Immature natural killer cell (primary cell): ENCODE results near the gene KCP. TPM values are rescaled to one million over a fixed set of nuclear protein-coding genes. Genes with fewer than 3 reads are reported as not detected.

Experiments
- DNase-seq, 3 donors: peaks; one replicate each; pipeline ENCODE4 v3.0.0; 2022; ENCODE audit warnings: mixed read lengths in 1 of 3
- H3K27ac Mint-ChIP-seq, 6 donors: one replicate each; pipeline ENCODE4 v1.8.0; 2020; ENCODE audit warnings: mixed read lengths in 6 of 6, mild to moderate bottlenecking in 5 of 6, inconsistent platforms in 4 of 6, moderate library complexity in 3 of 6
- H3K27me3 Mint-ChIP-seq, 3 donors: one replicate each; pipeline ENCODE4 v1.8.0; 2020 to 2021; ENCODE audit warnings: low read depth in 3 of 3, mild to moderate bottlenecking in 3 of 3, mixed read lengths in 3 of 3, moderate library complexity in 3 of 3, inconsistent platforms in 1 of 3
- H3K36me3 Mint-ChIP-seq, 3 donors: one replicate each; pipeline ENCODE4 v1.8.0; 2020; ENCODE audit warnings: mixed read lengths in 3 of 3, inconsistent platforms in 2 of 3, mild to moderate bottlenecking in 2 of 3
- H3K4me1 Mint-ChIP-seq, 2 donors: one replicate each; pipeline ENCODE4 v1.8.0; 2020; ENCODE audit warnings: inconsistent platforms in 2 of 2, mild to moderate bottlenecking in 2 of 2, mixed read lengths in 2 of 2, moderate library complexity in 1 of 2
- H3K4me3 Mint-ChIP-seq, 5 donors: one replicate each; pipeline ENCODE4 v1.8.0; 2020; ENCODE audit warnings: mild to moderate bottlenecking in 5 of 5, mixed read lengths in 5 of 5, inconsistent platforms in 3 of 5, moderate library complexity in 3 of 5
- H3K9me3 Mint-ChIP-seq, 6 donors: one replicate each; pipeline ENCODE4 v1.8.0; 2020; ENCODE audit warnings: mild to moderate bottlenecking in 6 of 6, mixed read lengths in 6 of 6, inconsistent platforms in 4 of 6, moderate library complexity in 3 of 6
- polyA plus RNA-seq, 3 donors: library from polyadenylated mRNA; unstranded; fragments of 300-500 nt; fragmentation: Illumina TruSeq; gene quantifications; one replicate each; pipeline ENCODE4 v1.2.3, GENCODE V29; 2021

Gene KCP
- polyA plus RNA-seq, 3 donors from 2014 or later: 0.16 TPM; not detected in 2

- peaks cover 4 to 10% (median 8%) of the 10 kb centered on the region in 3 donors for H3K27me3 Mint-ChIP-seq
- H3K36me3 Mint-ChIP-seq: no peaks in the 10 kb centered on the region
- no peak for DNase-seq
- no peak overlapping the region for H3K4me3 Mint-ChIP-seq
- no peak overlapping the region for H3K27ac Mint-ChIP-seq
- peaks cover 13 to 17% of the 10 kb centered on the region in 2 donors for H3K4me1 Mint-ChIP-seq
- no peaks in the 10 kb centered on the region for H3K9me3 Mint-ChIP-seq
Measured at GRCh38 chr7:128858380-128859231, 51.9 kb downstream of the KCP start.

DNA sequence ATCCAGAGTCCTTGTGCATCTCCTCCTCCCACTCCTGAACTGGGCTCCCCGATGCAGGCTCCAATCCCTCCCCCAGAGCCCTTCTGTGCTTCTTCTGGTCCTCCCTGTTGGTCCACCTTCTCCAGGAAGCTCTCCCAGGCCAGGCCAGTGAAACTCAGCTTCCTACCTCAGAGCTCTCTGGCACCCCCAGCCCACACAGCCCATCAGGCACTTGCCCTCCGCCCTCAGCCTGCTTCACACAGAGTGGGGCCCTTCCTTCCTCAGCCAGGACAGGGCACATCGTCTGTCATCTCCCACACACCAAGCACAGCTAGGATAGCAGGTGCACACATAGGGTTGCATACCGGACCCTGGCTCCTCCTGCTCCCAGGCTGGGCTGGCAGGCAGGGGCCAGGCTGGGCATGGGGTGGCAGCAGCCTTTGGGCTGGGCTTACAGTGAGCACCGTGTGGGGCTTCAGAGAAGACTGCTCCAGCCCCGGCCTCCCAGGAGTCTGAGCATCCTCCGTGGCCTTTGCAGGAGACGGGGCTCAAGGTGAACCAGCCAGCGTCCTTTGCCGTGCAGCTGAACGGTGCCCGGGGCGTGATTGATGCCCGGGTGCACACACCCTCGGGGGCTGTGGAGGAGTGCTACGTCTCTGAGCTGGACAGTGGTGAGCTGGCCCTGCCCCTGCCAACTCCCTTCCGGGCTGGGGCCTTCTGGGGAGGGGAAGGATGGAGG, 54.3 kb downstream of the KCP start:
- no peaks in the 10 kb centered on the region for H3K36me3 Mint-ChIP-seq
- no peak for DNase-seq
- no peak overlapping the region for H3K4me3 Mint-ChIP-seq
- H3K9me3 Mint-ChIP-seq: no peaks in the 10 kb centered on the region
- H3K27me3 Mint-ChIP-seq: peaks cover 0 to 2% (median 0%) of the 10 kb centered on the region in 3 donors
- no peak overlapping the region for H3K27ac Mint-ChIP-seq
- H3K4me1 Mint-ChIP-seq: no peaks in the 10 kb centered on the region

DNA sequence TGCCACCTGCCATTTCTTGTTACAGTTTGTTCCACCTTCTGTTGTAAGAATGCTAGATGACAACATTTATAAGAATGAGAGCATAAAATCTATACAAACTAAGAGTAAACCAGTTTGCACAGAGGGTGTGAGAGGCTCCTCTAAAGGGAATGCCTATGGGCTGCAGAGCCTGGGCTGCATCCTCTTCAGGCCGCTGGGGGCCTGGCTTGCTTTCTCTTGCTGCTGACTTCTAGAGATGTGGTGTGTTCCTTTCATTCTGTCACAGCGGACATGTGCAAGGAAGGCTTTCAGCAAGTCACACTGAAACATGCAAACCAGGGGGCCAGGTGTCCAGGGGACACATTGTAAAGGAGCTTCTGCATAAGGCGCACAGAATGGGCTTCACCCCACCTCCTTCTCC, 55.0 kb downstream of the KCP start:
- DNase-seq: no peak
- Mint-ChIP-seq H3K27me3 (peaks cover 0 to 2% (median 0%) of the 10 kb centered on the region in 3 donors), H3K36me3 (no peaks in the 10 kb centered on the region), H3K4me3 (no peak overlapping the region), H3K4me1 (no peaks in the 10 kb centered on the region), H3K27ac (no peak overlapping the region), H3K9me3 (no peaks in the 10 kb centered on the region)

- no peak overlapping the region for H3K27ac Mint-ChIP-seq
- no peak overlapping the region for H3K4me3 Mint-ChIP-seq
- no peaks in the 10 kb centered on the region for H3K9me3 Mint-ChIP-seq
- peaks cover 2% of the 10 kb centered on the region in 3 donors for H3K27me3 Mint-ChIP-seq
- no peak for DNase-seq
- no peaks in the 10 kb centered on the region for H3K36me3 Mint-ChIP-seq
- H3K4me1 Mint-ChIP-seq: no peaks in the 10 kb centered on the region
Measured at GRCh38 chr7:128854396-128854795, 56.1 kb downstream of the KCP start.

DNA sequence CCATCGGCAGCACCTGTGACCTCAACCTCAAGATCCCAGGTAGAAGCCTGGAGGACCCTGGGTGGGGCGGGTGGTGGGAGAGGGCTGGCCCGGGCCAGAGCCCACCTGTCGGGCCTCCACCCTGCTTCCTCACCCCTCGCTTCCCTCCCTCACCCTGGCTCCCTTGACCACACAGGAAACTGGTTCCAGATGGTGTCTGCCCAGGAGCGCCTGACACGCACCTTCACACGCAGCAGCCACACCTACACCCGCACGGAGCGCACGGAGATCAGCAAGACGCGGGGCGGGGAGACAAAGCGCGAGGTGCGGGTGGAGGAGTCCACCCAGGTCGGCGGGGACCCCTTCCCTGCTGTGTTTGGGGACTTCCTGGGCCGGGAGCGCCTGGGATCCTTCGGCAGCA, 56.7 kb downstream of the KCP start:
- no peak overlapping the region for H3K27ac Mint-ChIP-seq
- peaks cover 2% of the 10 kb centered on the region in 3 donors for H3K27me3 Mint-ChIP-seq
- H3K9me3 Mint-ChIP-seq: no peaks in the 10 kb centered on the region
- no peaks in the 10 kb centered on the region for H3K4me1 Mint-ChIP-seq
- H3K4me3 Mint-ChIP-seq: no peak overlapping the region
- no peaks in the 10 kb centered on the region for H3K36me3 Mint-ChIP-seq
- DNase-seq: no peak

GRCh38 chr7:128852537-128853254, 57.8 kb downstream of the KCP start:
- no peaks in the 10 kb centered on the region for H3K9me3 Mint-ChIP-seq
- H3K27me3 Mint-ChIP-seq: peaks cover 2% of the 10 kb centered on the region in 3 donors
- H3K27ac Mint-ChIP-seq: no peak overlapping the region
- H3K4me1 Mint-ChIP-seq: no peaks in the 10 kb centered on the region
- no peak for DNase-seq
- H3K36me3 Mint-ChIP-seq: no peaks in the 10 kb centered on the region
- no peak overlapping the region for H3K4me3 Mint-ChIP-seq

GRCh38 chr7:128849804-128850490, 60.6 kb downstream of the KCP start:
- H3K36me3 Mint-ChIP-seq: no peaks in the 10 kb centered on the region
- H3K27ac Mint-ChIP-seq: no peak overlapping the region
- peaks cover 0 to 2% (median 2%) of the 10 kb centered on the region in 3 donors for H3K27me3 Mint-ChIP-seq
- no peak overlapping the region for H3K4me3 Mint-ChIP-seq
- H3K9me3 Mint-ChIP-seq: no peaks in the 10 kb centered on the region
- no peaks in the 10 kb centered on the region for H3K4me1 Mint-ChIP-seq
- DNase-seq: no peak

DNA sequence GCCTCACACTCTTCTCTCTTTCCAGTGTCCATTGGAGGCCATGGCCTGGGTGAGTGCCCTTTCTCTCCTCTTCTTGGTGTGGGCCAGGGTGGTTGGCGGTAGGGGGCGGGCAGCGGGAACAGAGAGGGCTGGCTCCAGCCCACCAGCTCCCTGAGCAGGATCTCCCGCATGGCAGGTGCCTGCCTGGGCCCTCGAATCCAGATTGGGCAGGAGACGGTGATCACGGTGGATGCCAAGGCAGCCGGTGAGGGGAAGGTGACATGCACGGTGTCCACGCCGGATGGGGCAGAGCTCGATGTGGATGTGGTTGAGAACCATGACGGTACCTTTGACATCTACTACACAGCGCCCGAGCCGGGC, 61.4 kb downstream of the KCP start:
- Mint-ChIP-seq H3K9me3 (no peaks in the 10 kb centered on the region), H3K4me1 (no peaks in the 10 kb centered on the region), H3K36me3 (no peaks in the 10 kb centered on the region)

DNA sequence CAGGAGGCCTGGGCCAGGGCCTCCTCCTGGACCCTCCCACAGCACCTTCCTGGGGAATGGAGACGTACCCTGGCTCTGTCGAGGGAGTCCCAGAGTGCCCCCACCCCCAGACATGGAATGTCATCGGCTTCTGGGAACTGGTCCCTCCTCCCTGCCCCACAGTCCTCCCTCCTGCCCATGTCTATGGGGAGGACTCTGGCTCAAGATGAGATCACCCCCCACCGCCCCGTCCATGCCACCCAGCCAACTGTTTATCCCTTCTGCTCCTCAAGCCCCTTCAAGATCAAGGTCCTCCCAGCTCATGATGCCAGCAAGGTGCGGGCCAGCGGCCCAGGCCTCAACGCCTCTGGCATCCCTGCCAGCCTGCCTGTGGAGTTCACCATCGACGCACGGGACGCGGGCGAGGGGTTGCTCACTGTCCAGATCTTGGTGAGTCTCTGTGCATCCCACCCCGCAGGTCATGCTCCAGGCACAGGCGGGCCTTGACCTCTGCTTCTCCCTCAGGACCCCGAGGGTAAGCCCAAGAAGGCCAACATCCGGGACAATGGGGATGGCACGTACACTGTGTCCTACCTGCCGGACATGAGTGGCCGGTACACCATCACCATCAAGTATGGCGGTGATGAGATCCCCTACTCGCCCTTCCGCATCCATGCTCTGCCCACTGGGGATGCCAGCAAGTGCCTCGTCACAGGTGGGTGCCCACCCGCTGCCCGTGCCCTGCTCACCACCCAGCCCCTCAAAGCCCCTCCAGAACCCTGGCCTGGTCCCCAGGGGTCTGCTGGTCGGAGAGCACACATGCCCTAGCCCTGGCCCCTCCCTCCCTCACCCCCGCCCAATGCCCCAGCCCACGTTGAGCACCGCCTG, 62.0 kb downstream of the KCP start:
- H3K4me1 Mint-ChIP-seq: no peaks in the 10 kb centered on the region
- no peaks in the 10 kb centered on the region for H3K9me3 Mint-ChIP-seq
- peaks cover 0 to 2% (median 2%) of the 10 kb centered on the region in 3 donors for H3K27me3 Mint-ChIP-seq
- no peak for DNase-seq
- no peak overlapping the region for H3K27ac Mint-ChIP-seq
- no peaks in the 10 kb centered on the region for H3K36me3 Mint-ChIP-seq
- no peak overlapping the region for H3K4me3 Mint-ChIP-seq

More for the DNA sequence above, 61.4 kb downstream of the KCP start:
- Mint-ChIP-seq H3K27me3 (peaks cover 0 to 2% (median 2%) of the 10 kb centered on the region in 3 donors), H3K27ac (no peak overlapping the region), H3K4me3 (no peak overlapping the region)
- DNase-seq: no peak

GRCh38 chr7:128847721-128848211, 62.7 kb downstream of the KCP start:
- H3K36me3 Mint-ChIP-seq: no peaks in the 10 kb centered on the region
- no peak for DNase-seq
- no peak overlapping the region for H3K4me3 Mint-ChIP-seq
- peaks cover 0 to 2% (median 2%) of the 10 kb centered on the region in 3 donors for H3K27me3 Mint-ChIP-seq
- no peaks in the 10 kb centered on the region for H3K9me3 Mint-ChIP-seq
- H3K4me1 Mint-ChIP-seq: no peaks in the 10 kb centered on the region
- H3K27ac Mint-ChIP-seq: no peak overlapping the region

GRCh38 chr7:128846781-128847444, 63.6 kb downstream of the KCP start:
- Mint-ChIP-seq H3K27me3 (peaks cover 0 to 2% (median 2%) of the 10 kb centered on the region in 3 donors), H3K27ac (no peak overlapping the region), H3K4me3 (no peak overlapping the region), H3K9me3 (no peaks in the 10 kb centered on the region), H3K4me1 (peaks cover 0 to 2% of the 10 kb centered on the region in 2 donors), H3K36me3 (no peaks in the 10 kb centered on the region)
- DNase-seq: no peak

GRCh38 chr7:128845987-128846386, 64.5 kb downstream of the KCP start:
- DNase-seq: no peak
- H3K36me3 Mint-ChIP-seq: no peaks in the 10 kb centered on the region
- H3K9me3 Mint-ChIP-seq: no peaks in the 10 kb centered on the region
- H3K4me1 Mint-ChIP-seq: peaks cover 0 to 2% of the 10 kb centered on the region in 2 donors
- H3K27me3 Mint-ChIP-seq: peaks cover 0 to 2% (median 2%) of the 10 kb centered on the region in 3 donors
- no peak overlapping the region for H3K4me3 Mint-ChIP-seq
- H3K27ac Mint-ChIP-seq: no peak overlapping the region
